CD4-positive, alpha-beta T cell treated with Interleukin-1 beta for 1 hour (primary cell): ENCODE data around the gene RFTN2.
A peak's percentile ranks its signal among the peaks of the same experiment; 100 is the strongest.
"Not testable (repeated sequence)": the region's sequence is repeated elsewhere in the genome, so short reads cannot be mapped to it uniquely, and the experiment has no call there.

Experiments
- DNase-seq, 2 donors: peaks; one replicate each; pipeline ENCODE4 v3.0.0-alpha.2; 2020 to 2022

The RFTN2 gene, protein sequence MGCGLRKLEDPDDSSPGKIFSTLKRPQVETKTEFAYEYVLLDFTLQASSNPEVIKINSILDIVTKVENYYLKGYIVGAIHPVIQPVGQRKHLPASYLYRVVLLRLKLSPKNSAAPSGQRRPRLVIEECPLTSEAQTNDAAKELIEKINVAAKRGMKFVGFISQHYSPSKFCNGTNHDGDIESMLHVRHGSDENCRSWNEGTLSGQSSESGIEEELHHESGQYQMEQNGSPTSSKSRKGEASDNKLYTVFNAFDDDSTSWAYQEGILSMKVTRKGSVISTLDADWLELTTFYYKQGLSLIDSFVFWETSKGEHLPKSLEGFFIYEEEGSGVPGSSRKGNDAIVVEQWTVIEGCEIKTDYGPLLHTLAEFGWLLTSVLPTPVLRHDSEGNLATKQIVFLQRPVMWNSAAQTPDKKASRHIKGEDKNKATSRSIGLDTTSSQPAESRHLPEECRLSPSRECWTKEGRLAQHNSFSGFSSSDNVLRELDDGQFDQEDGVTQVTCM

DNA sequence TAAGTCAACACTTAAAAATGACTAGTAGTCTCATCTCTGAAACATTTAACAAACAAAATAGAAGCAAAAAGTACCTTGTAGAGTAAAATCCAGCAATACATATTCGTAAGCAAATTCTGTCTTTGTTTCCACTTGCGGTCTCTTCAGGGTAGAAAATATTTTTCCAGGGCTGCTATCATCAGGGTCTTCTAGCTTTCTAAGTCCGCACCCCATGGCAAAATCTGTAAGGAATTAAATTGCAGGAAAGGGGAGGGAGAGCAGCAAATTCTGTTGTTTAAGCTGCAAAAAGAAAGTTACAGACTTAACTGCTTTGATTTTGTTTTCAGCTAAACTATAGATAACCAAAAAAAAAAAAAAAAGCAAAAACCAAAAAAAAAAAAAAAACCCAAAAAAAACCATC lies at the start of gene RFTN2:
RFTN2 (minus strand) TSS at position 342 of the 400 bp plus-strand sequence; CDS start at position 213, 129 bp downstream.
- no peak for DNase-seq

DNA sequence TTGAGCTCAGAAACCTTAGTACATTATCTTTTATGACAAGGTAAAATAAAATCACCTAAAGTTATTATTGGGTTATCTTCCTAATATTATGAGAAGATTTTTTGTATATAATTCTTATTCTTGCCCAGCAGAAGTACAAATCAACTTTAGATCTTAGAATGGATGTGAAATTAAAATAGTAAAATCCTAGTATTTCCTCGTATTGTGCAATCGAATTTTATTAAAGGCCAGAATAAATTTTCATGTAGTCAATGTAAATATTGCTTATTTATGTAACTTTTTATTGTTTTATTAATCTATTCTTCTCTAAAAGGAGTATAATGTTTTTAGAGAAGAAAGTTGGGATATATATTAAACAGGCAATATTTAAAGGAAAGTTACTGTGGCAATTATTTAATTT lies 42.5 kb upstream of the RFTN2 start:
- no peak for DNase-seq

DNA sequence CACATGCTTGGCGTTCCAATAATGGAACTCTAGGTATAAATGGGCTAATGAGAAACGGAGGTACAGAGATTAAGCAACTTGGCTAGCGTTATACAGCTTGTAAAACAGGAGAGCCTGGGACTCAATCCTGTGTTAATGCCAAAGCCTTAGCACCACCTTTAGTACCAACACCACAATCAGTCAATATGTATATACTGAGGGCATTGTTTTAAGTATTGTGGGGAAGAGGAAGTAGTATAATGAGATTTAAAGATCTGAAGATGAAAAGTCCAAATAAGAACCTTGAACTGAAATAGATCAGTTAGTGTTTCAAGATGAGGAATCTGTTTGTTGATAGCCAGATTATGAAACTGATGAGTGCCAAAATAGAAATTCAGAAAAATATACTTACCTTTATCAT lies 37.9 kb upstream of the RFTN2 start:
- DNase-seq = no peak

DNA sequence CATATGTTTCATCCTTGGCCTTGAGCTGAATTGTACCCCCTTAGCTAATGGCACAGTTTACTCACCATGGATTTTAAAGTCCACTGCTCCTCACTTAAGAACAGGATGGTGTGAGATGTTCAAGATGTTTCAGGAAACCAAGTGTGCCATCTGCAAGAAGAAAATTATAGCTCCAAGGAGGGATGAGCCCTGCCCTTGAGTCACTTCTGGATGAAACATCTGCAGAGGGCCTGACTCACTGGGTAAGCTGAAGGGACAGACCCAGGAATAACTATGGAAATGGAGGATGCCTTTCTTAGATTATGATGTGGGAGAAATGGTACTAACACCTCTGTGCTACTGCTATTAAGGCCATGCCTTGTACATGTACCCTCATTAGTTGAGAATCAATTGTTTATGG lies 36.2 kb upstream of the RFTN2 start:
- no peak for DNase-seq

DNA sequence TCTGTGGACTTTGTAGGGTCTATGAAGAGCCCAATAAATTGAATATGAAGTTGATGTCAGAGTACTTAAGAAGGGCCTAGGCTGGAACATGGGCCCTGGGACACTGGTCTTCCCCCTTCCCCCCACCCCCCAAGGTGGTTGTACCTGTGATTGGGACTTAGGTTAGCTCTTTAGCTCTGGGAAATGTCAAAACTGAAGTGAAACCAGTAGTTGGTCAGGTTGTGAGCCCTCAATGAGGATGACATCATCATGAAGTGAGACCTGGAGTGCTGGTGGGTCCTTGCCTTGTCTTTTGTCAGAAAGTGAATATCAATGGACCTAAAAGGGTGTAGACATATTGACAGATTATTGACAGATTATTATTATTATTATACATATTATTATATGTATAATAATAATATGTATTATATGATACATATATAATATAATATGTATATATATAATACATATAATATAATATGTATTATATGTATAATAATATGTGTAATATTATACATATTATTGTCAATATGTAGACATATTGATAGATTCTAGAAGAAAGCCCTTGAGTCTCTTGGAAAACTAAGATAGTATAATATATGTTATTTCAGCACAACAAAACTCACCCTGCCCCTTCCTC lies 35.1 kb upstream of the RFTN2 start:
- no peak for DNase-seq

DNA sequence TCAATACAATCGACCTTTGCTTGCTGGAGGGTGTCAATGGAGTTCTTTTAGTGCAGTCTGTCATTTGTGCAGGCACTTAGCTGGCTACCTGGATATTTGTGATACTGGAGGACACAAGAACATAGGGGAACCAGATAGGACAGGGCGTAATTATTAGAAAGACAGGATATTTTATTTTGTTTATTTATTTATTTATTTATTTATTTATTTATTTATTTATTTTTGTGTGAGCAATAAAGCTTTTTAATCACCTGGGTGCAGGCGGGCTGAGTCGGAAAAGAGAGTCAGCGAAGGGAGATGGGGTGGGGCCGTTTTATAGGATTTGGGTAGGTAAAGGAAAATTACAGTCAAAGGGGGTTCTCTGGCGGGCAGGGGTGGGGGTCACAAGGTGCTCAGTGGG lies 33.8 kb upstream of the RFTN2 start:
- DNase-seq = not testable (repeated sequence)

DNA sequence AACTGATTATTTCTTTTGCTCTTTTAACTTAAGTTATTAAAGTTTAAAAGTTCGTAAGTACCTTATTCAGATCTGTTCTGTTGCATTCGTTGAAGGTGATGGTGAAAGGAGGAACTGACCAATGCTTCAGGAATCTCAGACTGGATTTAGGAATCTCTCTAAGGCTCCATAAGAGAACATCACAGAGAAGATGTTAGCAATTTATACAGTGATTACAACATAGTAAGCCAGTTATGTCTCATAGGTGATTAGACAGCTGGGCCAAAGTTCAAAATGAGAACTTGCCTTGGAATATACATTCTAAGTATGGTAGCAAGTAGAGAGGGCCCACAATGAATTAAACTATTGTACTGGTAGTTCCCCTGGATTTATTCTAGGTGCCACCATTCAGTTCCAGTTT lies 32.9 kb upstream of the RFTN2 start:
- DNase-seq = no peak

DNA sequence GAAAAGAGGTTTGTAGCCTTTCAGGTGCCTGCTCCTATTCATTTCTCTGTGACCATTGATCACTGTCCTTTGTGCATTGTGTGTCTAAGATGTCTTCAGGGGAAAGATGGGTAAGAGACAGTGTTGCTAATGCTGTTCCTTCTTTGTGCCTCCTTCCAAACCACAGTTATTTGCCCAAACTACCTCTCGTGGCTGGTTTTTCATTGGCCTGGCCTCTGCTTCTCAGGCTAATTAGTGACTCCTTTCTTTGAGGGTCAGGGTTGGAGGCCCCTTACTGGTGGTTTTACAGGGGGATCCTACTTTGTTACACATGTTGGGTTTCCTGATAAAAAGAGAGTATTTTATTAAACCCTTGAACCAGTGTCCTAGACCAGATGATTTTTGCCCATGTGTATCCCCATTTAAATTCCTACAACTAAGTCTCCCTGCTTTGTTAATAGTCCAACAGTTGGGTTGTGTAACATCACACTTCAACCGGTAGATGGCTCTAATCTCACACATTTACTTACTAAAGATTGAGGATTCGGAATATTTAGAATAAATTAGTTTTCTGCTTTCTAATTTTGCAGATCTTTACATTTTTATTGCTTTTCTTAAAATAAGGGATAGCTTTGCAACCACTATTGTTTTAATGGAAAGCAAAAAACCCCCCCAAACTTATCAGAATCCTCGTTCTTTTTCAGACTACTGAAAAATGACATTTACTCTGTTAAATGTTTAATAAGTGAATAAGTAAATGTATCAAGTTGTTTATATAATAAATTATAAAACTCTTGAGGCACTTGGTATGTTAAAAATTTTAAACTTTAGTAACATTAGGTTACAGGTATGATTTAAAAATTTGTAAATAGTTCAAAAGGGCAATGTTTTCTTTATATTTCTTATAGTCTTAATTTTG lies 32.2 kb upstream of the RFTN2 start:
- DNase-seq = peak in 1 of 2 donors; percentile 41

DNA sequence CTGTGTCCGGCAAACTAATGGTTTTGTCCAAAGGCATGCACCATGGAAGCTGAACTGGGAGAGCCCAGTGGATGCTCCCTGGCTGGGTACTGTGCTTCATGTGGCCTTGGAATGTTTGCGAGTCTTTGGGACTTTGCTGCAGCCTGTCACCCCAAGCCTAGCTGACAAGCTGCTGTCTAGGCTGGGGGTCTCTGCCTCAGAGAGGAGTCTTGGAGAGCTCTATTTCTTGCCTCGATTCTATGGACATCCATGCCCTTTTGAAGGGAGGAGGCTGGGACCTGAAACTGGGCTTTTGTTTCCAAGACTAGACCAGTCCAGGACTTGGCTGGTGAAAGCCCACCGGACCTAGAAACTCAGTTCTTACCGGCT lies 31.4 kb upstream of the RFTN2 start:
- no peak for DNase-seq

DNA sequence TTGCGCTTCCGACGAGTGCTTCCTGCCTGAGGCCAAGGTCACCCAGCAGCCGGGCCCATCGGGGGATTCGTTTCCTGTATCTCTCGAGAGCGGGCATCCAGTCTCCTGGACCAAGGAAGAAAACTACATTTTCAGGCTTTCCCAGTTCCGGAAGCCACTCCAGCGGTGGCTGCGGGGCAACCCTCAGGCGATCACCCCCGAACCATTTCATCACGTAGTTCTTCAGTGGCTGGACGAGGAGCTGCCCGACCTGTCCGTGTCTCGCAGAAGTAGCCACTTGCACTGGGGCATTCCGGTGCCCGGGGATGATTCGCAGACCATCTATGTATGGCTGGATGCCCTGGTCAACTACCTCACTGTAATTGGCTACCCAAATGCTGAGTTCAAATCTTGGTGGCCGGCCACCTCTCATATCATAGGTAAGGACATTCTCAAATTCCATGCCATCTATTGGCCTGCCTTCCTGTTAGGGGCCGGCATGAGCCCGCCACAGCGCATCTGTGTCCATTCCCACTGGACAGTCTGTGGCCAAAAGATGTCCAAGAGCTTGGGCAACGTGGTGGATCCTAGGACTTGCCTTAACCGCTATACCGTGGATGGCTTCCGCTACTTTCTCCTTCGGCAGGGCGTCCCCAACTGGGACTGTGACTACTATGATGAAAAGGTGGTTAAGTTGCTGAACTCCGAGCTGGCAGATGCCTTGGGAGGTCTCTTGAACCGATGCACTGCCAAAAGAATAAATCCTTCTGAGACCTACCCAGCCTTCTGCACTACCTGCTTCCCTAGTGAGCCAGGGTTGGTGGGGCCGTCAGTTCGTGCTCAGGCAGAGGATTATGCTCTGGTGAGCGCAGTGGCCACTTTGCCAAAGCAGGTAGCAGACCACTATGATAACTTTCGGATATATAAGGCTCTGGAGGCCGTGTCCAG lies 30.8 kb upstream of the RFTN2 start:
- peak in 1 of 2 donors; percentile 0 for DNase-seq

DNA sequence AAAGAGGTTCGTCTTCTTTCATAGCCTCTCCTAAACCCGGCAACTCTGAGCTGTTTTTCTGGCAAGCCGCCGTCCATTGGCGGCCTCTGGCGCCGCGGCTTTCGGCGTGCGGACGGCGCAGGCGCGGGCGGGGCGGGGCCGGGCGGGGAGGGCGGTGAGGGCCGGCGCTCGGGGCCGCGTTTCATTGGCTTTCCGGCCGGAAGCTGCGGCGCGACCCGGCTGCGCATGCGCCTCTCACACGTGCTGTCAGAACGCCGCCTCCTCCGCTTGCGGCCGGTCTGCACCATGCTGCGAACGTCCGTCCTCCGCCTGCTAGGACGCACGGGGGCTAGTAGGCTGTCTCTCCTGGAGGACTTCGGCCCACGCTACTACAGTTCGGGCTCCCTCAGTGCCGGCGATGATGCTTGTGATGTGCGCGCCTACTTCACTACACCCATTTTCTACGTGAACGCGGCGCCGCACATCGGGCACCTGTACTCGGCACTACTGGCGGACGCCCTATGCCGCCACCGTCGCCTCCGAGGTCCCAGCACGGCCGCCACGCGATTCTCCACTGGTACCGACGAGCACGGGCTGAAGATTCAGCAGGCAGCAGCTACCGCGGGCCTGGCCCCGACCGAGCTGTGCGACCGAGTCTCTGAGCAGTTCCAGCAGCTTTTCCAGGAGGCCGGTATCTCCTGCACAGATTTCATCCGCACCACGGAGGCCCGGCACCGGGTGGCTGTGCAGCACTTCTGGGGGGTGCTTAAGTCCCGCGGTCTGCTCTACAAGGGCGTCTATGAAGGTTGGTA lies 29.9 kb upstream of the RFTN2 start, which contains the start of gene MARS2:
MARS2 (plus strand) TSS at position 249 of the 791 bp plus-strand sequence; CDS start at position 286, 37 bp downstream.
- peak; percentile 93 to 94 for DNase-seq

DNA sequence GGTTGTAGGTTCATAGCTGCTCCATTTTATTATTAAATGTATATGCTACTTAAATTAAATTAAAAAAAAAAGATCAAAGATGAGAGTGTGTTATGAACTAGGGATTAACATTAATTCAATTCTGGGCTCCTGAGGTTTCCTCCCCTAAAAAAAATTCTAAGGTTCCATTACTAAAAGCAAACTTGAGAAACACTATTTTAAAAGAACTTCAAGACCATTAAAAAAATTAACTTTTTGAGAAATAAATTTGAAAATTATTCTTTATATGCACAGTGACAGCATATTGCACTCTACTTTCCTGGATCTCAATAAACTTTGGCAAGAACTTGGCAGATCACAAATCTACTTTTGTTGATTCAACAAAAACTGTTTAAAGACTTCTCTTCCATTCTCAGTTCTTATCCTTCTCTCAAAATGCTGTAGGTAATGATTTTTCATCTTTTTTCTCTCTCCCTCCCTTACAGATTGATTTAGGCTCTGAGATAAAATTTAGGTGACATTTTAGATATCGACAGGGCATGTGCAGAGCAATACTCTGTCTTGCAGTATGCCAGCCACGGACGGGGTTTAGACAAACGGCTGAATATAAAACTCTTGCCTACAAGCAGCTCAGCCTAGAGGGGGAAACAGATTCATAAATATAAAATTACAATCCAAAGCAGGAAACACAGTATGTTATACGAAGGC lies 29.2 kb upstream of the RFTN2 start:
- no peak for DNase-seq

DNA sequence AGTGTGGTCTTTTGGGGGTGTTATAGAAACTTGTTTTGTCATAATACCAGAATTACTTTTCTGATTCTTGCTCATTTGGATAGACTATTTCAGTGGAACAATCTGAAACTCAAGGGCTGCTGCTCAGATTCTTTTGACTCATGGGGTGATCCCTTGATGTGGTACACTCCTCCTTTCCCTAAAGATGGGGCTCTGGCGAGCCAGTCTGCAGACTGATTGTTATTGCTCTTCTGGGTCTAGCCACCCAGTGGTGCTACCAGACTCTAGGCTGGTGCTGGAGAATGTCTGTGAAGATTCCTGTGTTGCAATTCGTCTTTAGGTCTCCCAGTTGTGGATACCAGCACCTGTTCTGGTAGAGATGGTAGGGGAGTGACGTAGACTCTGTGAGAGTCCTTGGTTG lies 25.6 kb upstream of the RFTN2 start:
- no peak for DNase-seq

DNA sequence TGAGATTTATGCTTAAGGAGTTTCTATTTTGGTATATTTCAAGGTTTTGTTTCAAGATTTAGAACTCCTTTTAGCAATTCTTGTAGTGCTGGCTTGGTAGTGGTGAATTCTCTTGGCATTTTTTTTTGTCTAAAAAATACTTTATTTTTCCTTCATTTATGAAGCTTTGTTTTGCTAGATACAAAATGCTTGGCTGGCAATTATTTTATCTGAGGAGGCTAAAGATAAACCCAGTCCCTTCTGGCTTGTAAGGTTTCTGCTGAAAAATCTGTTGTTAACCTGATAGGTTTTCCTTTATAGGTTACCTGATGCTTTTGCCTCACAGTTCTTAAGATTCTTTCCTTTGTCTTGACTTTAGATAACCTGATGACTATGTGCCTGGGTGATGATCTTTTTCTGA lies 24.3 kb upstream of the RFTN2 start:
- DNase-seq = not testable (repeated sequence)

DNA sequence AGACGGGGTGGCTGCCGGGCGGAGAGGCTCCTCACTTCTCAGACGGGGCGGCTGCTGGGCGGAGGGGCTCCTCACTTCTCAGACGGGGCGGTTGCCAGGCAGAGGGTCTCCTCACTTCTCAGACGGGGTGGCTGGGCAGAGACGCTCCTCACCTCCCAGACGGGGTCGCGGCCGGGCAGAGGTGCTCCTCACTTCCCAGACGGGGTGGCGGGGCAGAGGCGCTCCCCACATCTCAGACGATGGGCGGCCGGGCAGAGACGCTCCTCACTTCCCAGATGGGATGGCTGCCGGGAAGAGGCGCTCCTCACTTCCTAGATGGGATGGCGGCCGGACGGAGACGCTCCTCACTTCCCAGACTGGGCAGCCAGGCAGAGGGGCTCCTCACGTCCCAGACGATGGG lies 21.2 kb upstream of the RFTN2 start:
- not testable (repeated sequence) for DNase-seq

DNA sequence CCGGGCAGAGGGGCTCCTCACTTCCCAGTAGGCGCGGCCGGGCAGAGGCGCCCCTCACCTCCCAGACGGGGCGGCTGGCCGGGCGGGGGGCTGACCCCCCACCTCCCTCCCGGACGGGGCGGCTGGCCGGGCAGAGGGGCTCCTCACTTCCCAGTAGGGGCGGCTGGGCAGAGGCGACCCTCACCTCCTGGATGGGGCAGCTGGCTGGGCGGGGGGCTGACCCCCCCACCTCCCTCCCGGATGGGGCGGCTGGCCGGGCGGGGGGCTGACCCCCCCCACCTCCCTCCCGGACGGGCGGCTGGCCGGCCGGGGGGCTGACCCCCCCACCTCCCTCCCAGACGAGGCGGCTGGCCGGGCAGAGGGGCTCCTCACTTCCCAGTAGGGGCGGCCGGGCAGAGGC lies 20.6 kb upstream of the RFTN2 start:
- DNase-seq = not testable (repeated sequence)

DNA sequence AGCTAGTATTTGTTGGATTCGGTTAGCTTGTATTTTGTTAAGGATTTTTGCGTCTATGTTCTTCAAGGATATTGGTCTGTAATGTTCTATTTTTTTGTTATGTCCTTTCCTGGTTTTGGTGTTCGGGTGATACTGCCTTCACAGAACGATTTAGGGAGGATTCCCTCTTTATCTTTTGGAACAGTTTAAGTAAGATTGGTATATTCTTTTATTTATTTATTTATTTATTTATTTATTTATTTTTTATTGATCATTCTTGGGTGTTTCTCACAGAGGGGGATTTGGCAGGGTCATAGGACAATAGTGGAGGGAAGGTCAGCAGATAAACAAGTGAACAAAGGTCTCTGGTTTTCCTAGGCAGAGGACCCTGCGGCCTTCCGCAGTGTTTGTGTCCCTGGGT lies 19.8 kb upstream of the RFTN2 start:
- not testable (repeated sequence) for DNase-seq

DNA sequence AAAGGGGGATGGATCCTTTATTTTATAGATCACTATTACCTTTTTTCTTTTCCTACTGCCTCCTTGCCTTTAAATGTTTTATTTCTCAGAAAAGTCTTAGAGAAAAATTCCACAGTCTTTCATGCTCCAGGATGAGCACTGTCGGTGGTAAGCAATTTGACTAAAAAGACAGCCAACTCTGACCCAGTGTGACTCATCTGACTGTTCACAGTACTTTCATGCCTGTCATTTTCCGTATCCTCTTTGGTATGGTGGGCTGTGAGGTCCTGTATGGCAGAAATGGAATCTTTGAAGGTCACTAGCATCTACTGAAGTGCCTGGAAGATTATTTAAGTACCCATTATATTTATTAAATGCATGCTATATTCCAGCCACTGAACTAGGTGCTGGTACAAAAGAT lies 2.1 kb upstream of the RFTN2 start:
- DNase-seq = no peak

DNA sequence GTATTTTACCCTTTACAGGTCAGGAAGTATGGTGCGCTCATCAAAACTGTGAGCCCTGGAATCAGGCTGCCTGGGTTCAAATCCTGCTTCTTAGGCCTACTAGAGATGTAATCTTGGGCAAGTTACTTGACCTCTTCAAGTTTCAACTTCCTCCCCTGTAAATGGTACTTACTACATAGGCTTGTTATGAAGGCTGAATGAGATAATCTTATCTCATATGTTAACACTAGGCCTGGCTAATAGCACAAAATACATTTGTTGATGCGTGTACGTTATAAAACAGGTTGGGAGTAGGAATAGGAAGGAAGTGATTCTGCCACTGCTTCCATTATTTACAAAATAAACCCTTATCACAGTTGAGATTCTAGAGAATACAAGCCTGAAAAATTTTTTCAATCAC lies 1.7 kb upstream of the RFTN2 start:
- DNase-seq = no peak

DNA sequence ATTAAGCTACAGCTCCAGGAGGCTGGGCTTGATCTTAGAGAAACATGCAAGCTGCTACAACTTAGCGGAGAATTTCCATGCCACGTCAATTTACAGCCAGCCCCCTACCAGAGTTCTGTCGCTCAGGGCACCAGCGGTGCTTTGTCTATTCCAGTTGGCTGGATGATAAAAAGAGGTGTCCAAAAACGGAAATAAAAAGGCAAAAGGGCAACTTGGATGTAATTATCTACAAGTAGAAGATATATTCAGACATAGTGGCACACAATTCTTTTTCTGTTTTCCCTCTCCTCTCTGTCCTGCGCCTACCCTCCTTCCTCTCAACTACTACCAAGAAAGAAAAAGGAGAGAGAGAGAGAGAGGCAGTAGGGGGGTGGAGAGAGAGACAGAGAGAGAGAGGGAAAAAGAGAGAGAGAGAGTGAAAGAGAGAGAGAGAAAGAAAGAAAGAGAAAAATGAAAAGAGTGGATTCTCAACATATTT lies 363 bp upstream of the RFTN2 start:
- no peak for DNase-seq
